Neural cell (in vitro differentiated cells): Measurements from ENCODE around the gene ZNF697. TPM values are rescaled to one million over a fixed set of nuclear protein-coding genes. Genes with fewer than 3 reads are reported as not detected.

Source experiments
- H2AFZ ChIP-seq: fragments of 200-600, 300-800 bp; sonication (generic), shearing (Covaris generic); 2 replicates; pipeline ENCODE4 v1.6.0; 2014; ENCODE audit warnings: low read depth, mild to moderate bottlenecking, antibody characterized with exemption, low read length, moderate library complexity
- H3F3A ChIP-seq: fragments of 200-600 bp; shearing (Covaris generic); 2 replicates; pipeline ENCODE4 v1.6.1; 2016; ENCODE audit warnings: mild to moderate bottlenecking, moderate library complexity, mixed read lengths, antibody characterized with exemption, low read length; ENCODE audit not compliant: insufficient read depth, poor library complexity, severe bottlenecking
- H3K27ac ChIP-seq: fragments of 200-600, 300-800 bp; sonication (generic), shearing (Covaris generic); 2 replicates; pipeline ENCODE4 v1.5.1; 2014; ENCODE audit warnings: mild to moderate bottlenecking, low read length, moderate library complexity
- H3K27me3 ChIP-seq: fragments of 300-800, 200-600 bp; sonication (generic), shearing (Covaris generic); 2 replicates; pipeline ENCODE4 v1.6.0; 2014; ENCODE audit warnings: mild to moderate bottlenecking, low read depth, low read length, moderate library complexity; ENCODE audit not compliant: insufficient read depth
- H3K36me3 ChIP-seq: fragments of 300-800, 200-600 bp; sonication (generic), shearing (Covaris generic); 2 replicates; pipeline ENCODE4 v1.5.1; 2014; ENCODE audit warnings: mild to moderate bottlenecking, antibody characterized with exemption, low read length, moderate library complexity; ENCODE audit not compliant: insufficient read depth
- H3K4me2 ChIP-seq: fragments of 300-800, 200-600 bp; sonication (generic), shearing (Covaris generic); 2 replicates; pipeline ENCODE4 v1.6.0; 2014; ENCODE audit warnings: mild to moderate bottlenecking, low read length
- H3K4me3 ChIP-seq: fragments of 300-800, 200-600 bp; sonication (generic), shearing (Covaris generic); 2 replicates; pipeline ENCODE4 v1.5.1; 2014; ENCODE audit warnings: mild to moderate bottlenecking, low read length, moderate library complexity
- H3K79me2 ChIP-seq: fragments of 200-600 bp; shearing (Covaris generic); replicated peaks from 2 replicates; pipeline ENCODE4 v1.6.0; 2014; ENCODE audit warnings: mild to moderate bottlenecking, low read length, moderate library complexity; ENCODE audit not compliant: insufficient read depth
- H3K9ac ChIP-seq: fragments of 300-800, 200-600 bp; sonication (generic), shearing (Covaris generic); 2 replicates; pipeline ENCODE4 v1.6.1; 2016; ENCODE audit warnings: mild to moderate bottlenecking, low read length, mixed read lengths
- H3K9me2 ChIP-seq: fragments of 200-600 bp; shearing (Covaris generic); 2 replicates; pipeline ENCODE4 v1.6.1; 2016; ENCODE audit warnings: mild to moderate bottlenecking, low read length, mixed read lengths; ENCODE audit not compliant: insufficient read depth
- H3K9me3 ChIP-seq: fragments of 200-600, 300-800 bp; sonication (generic), shearing (Covaris generic); 2 replicates; pipeline ENCODE4 v1.6.1; 2016; ENCODE audit warnings: mild to moderate bottlenecking, mixed run types, low read length, moderate library complexity, mixed read lengths
- H4K20me1 ChIP-seq: fragments of 200-600 bp; shearing (Covaris generic); 2 replicates; pipeline ENCODE4 v1.6.1; 2016; ENCODE audit warnings: mild to moderate bottlenecking, mixed run types; ENCODE audit not compliant: insufficient read depth
- CTCF ChIP-seq: fragments of 450-650 bp; IDR thresholded peaks from 2 replicates; pipeline ENCODE4 v1.5.1; 2014; ENCODE audit warnings: antibody characterized with exemption, mild to moderate bottlenecking, moderate library complexity; ENCODE audit not compliant: poor library complexity, severe bottlenecking
- EP300 ChIP-seq: fragments of 450-650 bp; conservative IDR thresholded peaks from 2 replicates; pipeline ENCODE4 v1.6.1; 2014; ENCODE audit warnings: antibody characterized with exemption, mild to moderate bottlenecking, moderate library complexity; ENCODE audit not compliant: poor library complexity, severe bottlenecking
- EZH2 ChIP-seq: fragments of 200-600, 300-800 bp; shearing (Covaris generic), sonication (generic); IDR thresholded peaks from 2 replicates; pipeline ENCODE4 v1.6.1; 2014; ENCODE audit warnings: antibody characterized with exemption, low read length, borderline replicate concordance, mild to moderate bottlenecking; ENCODE audit not compliant: insufficient read depth, poor library complexity, severe bottlenecking
- MXI1 ChIP-seq: fragments of 450-650 bp; conservative IDR thresholded peaks from 2 replicates; pipeline ENCODE4 v1.6.1; 2014; ENCODE audit warnings: antibody characterized with exemption, mild to moderate bottlenecking; ENCODE audit not compliant: poor library complexity, severe bottlenecking
- POLR2AphosphoS5 ChIP-seq: IDR thresholded peaks from 2 replicates; pipeline ENCODE4 v1.6.1; 2012
- RAD21 ChIP-seq: fragments of 450-650 bp; conservative IDR thresholded peaks from 2 replicates; pipeline ENCODE4 v1.6.1; 2014; ENCODE audit warnings: antibody characterized with exemption, mild to moderate bottlenecking, moderate library complexity
- SMC3 ChIP-seq: fragments of 450-650 bp; conservative IDR thresholded peaks from 2 replicates; pipeline ENCODE4 v1.6.1; 2014; ENCODE audit warnings: antibody characterized with exemption, mild to moderate bottlenecking, moderate library complexity; ENCODE audit not compliant: poor library complexity
- TAF1 ChIP-seq: IDR thresholded peaks from 2 replicates; pipeline ENCODE4 v1.6.1; 2012; ENCODE audit warnings: low read depth
- polyA plus RNA-seq: library from polyadenylated mRNA; depleted of rRNA; stranded (reverse); fragments of >200 nt; gene quantifications from 2 replicates; pipeline ENCODE4 v1.2.3, GENCODE V29; 2014
- TF ChIP-seq, protein P1 (sequence below): IDR thresholded peaks from 2 replicates; pipeline ENCODE4 v1.6.1; 2012; ENCODE audit warnings: borderline replicate concordance

Gene ZNF697
- polyA plus RNA-seq, 1 donor from 2014 or later, result 61.8 TPM

DNA sequence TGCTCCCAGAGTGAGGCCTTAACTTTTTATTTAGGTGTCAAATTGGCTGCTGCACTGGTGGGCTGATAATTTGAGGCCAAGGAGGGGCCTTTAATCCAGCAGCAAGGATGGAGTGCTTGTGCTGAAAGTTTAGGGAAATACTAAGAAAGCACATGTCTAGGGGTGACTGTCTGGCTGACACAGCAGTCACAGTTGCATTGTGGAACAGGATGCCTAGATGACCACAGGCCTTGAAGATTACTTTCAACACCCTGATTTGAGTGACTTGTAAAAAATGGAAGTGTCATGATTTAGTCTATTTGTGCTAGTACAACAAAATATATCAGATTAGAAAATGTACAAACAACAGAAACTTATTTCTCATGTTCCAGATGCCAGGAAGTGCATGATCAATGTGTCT lies 57.7 kb downstream of the ZNF697 start:
- no peaks in the 10 kb centered on the region for H3K9me3 ChIP-seq
- no peaks in the 10 kb centered on the region for H3K9me2 ChIP-seq
- no peak overlapping the region for H2AFZ ChIP-seq
- H3K9ac ChIP-seq, result no peak overlapping the region
- H3K4me2 ChIP-seq, result no peak overlapping the region
- H3K36me3 ChIP-seq, result no peaks in the 10 kb centered on the region
- TF ChIP-seq RAD21 (no peak), POLR2AphosphoS5 (no peak), CTCF (no peak)
- TF ChIP-seq, protein P1, sequence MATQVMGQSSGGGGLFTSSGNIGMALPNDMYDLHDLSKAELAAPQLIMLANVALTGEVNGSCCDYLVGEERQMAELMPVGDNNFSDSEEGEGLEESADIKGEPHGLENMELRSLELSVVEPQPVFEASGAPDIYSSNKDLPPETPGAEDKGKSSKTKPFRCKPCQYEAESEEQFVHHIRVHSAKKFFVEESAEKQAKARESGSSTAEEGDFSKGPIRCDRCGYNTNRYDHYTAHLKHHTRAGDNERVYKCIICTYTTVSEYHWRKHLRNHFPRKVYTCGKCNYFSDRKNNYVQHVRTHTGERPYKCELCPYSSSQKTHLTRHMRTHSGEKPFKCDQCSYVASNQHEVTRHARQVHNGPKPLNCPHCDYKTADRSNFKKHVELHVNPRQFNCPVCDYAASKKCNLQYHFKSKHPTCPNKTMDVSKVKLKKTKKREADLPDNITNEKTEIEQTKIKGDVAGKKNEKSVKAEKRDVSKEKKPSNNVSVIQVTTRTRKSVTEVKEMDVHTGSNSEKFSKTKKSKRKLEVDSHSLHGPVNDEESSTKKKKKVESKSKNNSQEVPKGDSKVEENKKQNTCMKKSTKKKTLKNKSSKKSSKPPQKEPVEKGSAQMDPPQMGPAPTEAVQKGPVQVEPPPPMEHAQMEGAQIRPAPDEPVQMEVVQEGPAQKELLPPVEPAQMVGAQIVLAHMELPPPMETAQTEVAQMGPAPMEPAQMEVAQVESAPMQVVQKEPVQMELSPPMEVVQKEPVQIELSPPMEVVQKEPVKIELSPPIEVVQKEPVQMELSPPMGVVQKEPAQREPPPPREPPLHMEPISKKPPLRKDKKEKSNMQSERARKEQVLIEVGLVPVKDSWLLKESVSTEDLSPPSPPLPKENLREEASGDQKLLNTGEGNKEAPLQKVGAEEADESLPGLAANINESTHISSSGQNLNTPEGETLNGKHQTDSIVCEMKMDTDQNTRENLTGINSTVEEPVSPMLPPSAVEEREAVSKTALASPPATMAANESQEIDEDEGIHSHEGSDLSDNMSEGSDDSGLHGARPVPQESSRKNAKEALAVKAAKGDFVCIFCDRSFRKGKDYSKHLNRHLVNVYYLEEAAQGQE, result no peak
- H3K4me3 ChIP-seq, result no peak overlapping the region
- no peaks in the 10 kb centered on the region for H4K20me1 ChIP-seq
- no peak overlapping the region for H3K27ac ChIP-seq
- no peaks in the 10 kb centered on the region for H3K79me2 ChIP-seq
- no peaks in the 10 kb centered on the region for H3K27me3 ChIP-seq
- no peaks in the 10 kb centered on the region for H3F3A ChIP-seq

DNA sequence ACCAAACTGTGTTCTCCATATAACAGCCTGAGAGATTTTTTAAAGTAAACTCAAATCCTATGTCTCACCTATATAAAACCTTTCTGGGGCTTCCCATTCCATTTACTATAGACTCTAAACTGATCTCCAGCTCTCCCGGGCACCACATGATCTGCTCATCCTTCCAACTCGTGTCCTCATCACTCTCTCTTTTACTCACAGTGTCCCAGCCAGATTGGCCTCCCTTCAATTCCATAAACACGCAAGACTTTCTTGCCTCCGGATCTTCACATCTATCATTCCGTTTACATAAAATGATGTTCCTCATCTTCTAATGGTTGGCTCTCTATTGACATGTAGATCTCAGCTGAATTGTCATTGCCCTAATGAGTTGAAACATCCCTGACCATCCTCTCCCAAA lies 59.4 kb downstream of the ZNF697 start:
- Histone ChIP-seq H3K9me3 (no peaks in the 10 kb centered on the region), H3K36me3 (no peaks in the 10 kb centered on the region), H3K9ac (no peak overlapping the region), H3K27ac (no peak overlapping the region), H3K27me3 (no peaks in the 10 kb centered on the region), H2AFZ (no peak overlapping the region), H3F3A (no peaks in the 10 kb centered on the region), H3K9me2 (no peaks in the 10 kb centered on the region), H3K4me2 (no peak overlapping the region), H3K79me2 (no peaks in the 10 kb centered on the region), H3K4me3 (no peak overlapping the region), H4K20me1 (no peaks in the 10 kb centered on the region)
- TF ChIP-seq EP300, result no peak
- TF ChIP-seq, protein P1, result no peak
- no peak for TF ChIP-seq RAD21

DNA sequence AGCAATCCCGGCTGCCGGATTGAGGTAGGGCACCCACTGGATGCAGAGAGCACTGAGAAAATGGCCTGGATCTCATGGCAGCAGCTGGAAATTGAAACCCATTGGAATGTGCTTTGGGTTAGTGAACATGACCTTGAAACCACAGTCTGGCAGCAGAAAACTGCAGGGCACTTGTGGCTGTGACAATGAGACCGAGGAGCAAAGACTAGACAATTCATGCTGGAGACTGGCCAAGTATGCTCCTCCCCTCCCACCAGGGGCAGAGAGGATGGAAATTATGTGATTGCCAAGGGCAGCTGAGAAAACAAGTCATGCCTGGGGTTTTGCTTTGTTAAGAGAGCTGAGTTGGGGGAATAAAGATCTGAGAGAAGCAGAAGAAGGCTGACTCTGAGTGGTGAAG lies 60.7 kb downstream of the ZNF697 start:
- H3F3A ChIP-seq, result no peaks in the 10 kb centered on the region
- H4K20me1 ChIP-seq, result no peaks in the 10 kb centered on the region
- H3K27me3 ChIP-seq, result no peaks in the 10 kb centered on the region
- H3K9me2 ChIP-seq, result no peaks in the 10 kb centered on the region
- no peaks in the 10 kb centered on the region for H3K36me3 ChIP-seq
- H3K9ac ChIP-seq, result no peak overlapping the region
- no peak overlapping the region for H3K27ac ChIP-seq
- no peak overlapping the region for H3K4me2 ChIP-seq
- no peak overlapping the region for H3K4me3 ChIP-seq
- no peak overlapping the region for H2AFZ ChIP-seq
- no peaks in the 10 kb centered on the region for H3K9me3 ChIP-seq
- no peaks in the 10 kb centered on the region for H3K79me2 ChIP-seq
- no peak for TF ChIP-seq TAF1
- TF ChIP-seq SMC3, result no peak
- no peak for TF ChIP-seq EP300
- TF ChIP-seq EZH2, result no peak
- no peak for TF ChIP-seq MXI1
- no peak for TF ChIP-seq RAD21
- TF ChIP-seq, protein P1, result no peak
